CD4-positive, CD25-positive, alpha-beta regulatory T cell (primary cell): Measurements from ENCODE around the gene GABRG1. TPM values are rescaled to one million over a fixed set of nuclear protein-coding genes. Genes with fewer than 3 reads are reported as not detected.

Experiments used
- ATAC-seq, 2 donors: fragments of 150-1000 bp; cut with Tn5 transposase; one replicate each; pipeline ENCODE4 v1.10.0; 2021; ENCODE audit warnings: low read depth in 2 of 2, moderate number of reproducible peaks in 2 of 2, moderate library complexity in 1 of 2
- DNase-seq, 3 donors: peaks; one replicate each; pipeline versions ENCODE4 v3.0.0 to v3.0.0-alpha.2; 2012 to 2022; ENCODE audit warnings: mixed read lengths in 1 of 3
- H3K27ac ChIP-seq: one replicate; pipeline ENCODE4 v1.7.0; 2013; ENCODE audit warnings: mild to moderate bottlenecking, low read length; ENCODE audit not compliant: insufficient read depth, poor library complexity, severe bottlenecking
- H3K27me3 ChIP-seq: one replicate; pipeline ENCODE4 v1.7.0; 2013; ENCODE audit warnings: low read length; ENCODE audit not compliant: control insufficient read depth, insufficient read depth
- H3K36me3 ChIP-seq: one replicate; pipeline ENCODE4 v1.7.0; 2013; ENCODE audit warnings: mild to moderate bottlenecking, low read length, moderate library complexity; ENCODE audit not compliant: control insufficient read depth, insufficient read depth
- H3K4me1 ChIP-seq: 2 replicates; pipeline ENCODE4 v1.7.0; 2013; ENCODE audit warnings: mild to moderate bottlenecking, low read length; ENCODE audit not compliant: insufficient read depth, control insufficient read depth, poor library complexity, severe bottlenecking
- H3K4me3 ChIP-seq: one replicate; pipeline ENCODE4 v1.7.0; 2013; ENCODE audit warnings: low read depth, mild to moderate bottlenecking, low read length, moderate library complexity
- H3K9me3 ChIP-seq, 2 experiments: 1 replicate in 1 of 2; 2 replicates in 1 of 2; pipeline ENCODE4 v1.7.0; 2013; ENCODE audit warnings: low read length in 2 of 2, mild to moderate bottlenecking in 1 of 2, moderate library complexity in 1 of 2; ENCODE audit not compliant: control insufficient read depth in 2 of 2
- H3K27ac Mint-ChIP-seq, 3 donors: one replicate each; pipeline ENCODE4 v1.8.0; 2020 to 2022; ENCODE audit warnings: mild to moderate bottlenecking in 3 of 3, mixed read lengths in 3 of 3, moderate library complexity in 2 of 3
- H3K27me3 Mint-ChIP-seq: one replicate; pipeline ENCODE4 v1.8.0; 2022; ENCODE audit warnings: mild to moderate bottlenecking, mixed read lengths
- H3K36me3 Mint-ChIP-seq: one replicate; pipeline ENCODE4 v1.8.0; 2020; ENCODE audit warnings: mixed read lengths
- H3K4me1 Mint-ChIP-seq, 4 donors: one replicate each; pipeline ENCODE4 v1.8.0; 2020 to 2022; ENCODE audit warnings: mixed read lengths in 4 of 4, mild to moderate bottlenecking in 1 of 4
- H3K4me3 Mint-ChIP-seq, 4 donors: one replicate each; pipeline ENCODE4 v1.8.0; 2020 to 2022; ENCODE audit warnings: mild to moderate bottlenecking in 4 of 4, mixed read lengths in 4 of 4, moderate library complexity in 3 of 4
- H3K9me3 Mint-ChIP-seq, 7 donors: one replicate each; pipeline ENCODE4 v1.8.0; 2020 to 2022; ENCODE audit warnings: mixed read lengths in 7 of 7, mild to moderate bottlenecking in 3 of 7, moderate library complexity in 2 of 7
- polyA plus RNA-seq, 4 donors: library from polyadenylated mRNA; unstranded; fragments of 300-500 nt; fragmentation: Illumina TruSeq; gene quantifications; one replicate each; pipeline ENCODE4 v1.2.3, GENCODE V29; 2021
- total RNA-seq: library from RNA; stranded (reverse); gene quantifications from one replicate; pipeline ENCODE4 v1.2.3, GENCODE V29; 2022

Gene GABRG1
- not detected for total RNA-seq
- not detected for polyA plus RNA-seq

GRCh38 chr4:46123913-46124755 is at the start of gene GABRG1:
Gene GABRG1, minus strand, starts transcription at chr4:46124054. Its CDS starts 141 bp downstream, at chr4:46123913.
- Histone ChIP-seq H3K27me3 (no peaks in the 10 kb centered on the region), H3K27ac (no peak within 1 kb of the TSS), H3K9me3 (no peaks in the 10 kb centered on the region), H3K4me1 (no peaks in the 10 kb centered on the region), H3K36me3 (no peaks in the 10 kb centered on the region), H3K4me3 (no peak within 1 kb of the TSS)
- Mint-ChIP-seq H3K27ac (no peak within 1 kb of the TSS), H3K9me3 (peaks cover 2 to 10% (median 6%) of the 10 kb centered on the region in 7 donors), H3K4me3 (no peak within 1 kb of the TSS), H3K36me3 (no peaks in the 10 kb centered on the region), H3K27me3 (no peaks in the 10 kb centered on the region), H3K4me1 (no peaks in the 10 kb centered on the region)
- no peak for ATAC-seq
- DNase-seq: no peak

GRCh38 chr4:46146993-46147392 is 23.1 kb upstream of the GABRG1 start:
- DNase-seq: no peak
- no peak overlapping the region for H3K27ac Mint-ChIP-seq

GRCh38 chr4:46131498-46132057 is 7.7 kb upstream of the GABRG1 start:
- no peak overlapping the region for H3K4me3 ChIP-seq
- H3K9me3 ChIP-seq: no peaks in the 10 kb centered on the region
- Mint-ChIP-seq H3K4me1 (no peaks in the 10 kb centered on the region), H3K27ac (no peak overlapping the region), H3K36me3 (no peaks in the 10 kb centered on the region), H3K4me3 (no peak overlapping the region), H3K9me3 (peaks cover 1 to 28% (median 3%) of the 10 kb centered on the region in 7 donors), H3K27me3 (no peaks in the 10 kb centered on the region)
- H3K27ac ChIP-seq: no peak overlapping the region
- H3K27me3 ChIP-seq: no peaks in the 10 kb centered on the region
- H3K4me1 ChIP-seq: no peaks in the 10 kb centered on the region
- ATAC-seq (no peak), DNase-seq (no peak)
- H3K36me3 ChIP-seq: no peaks in the 10 kb centered on the region

More at GRCh38 chr4:46146993-46147392, 23.1 kb upstream of the GABRG1 start:
- Histone ChIP-seq H3K4me1 (no peaks in the 10 kb centered on the region), H3K27me3 (no peaks in the 10 kb centered on the region), H3K36me3 (no peaks in the 10 kb centered on the region), H3K27ac (no peak overlapping the region), H3K9me3 (peaks cover 0 to 3% of the 10 kb centered on the region in 2 experiments), H3K4me3 (no peak overlapping the region)
- no peaks in the 10 kb centered on the region for H3K36me3 Mint-ChIP-seq
- H3K9me3 Mint-ChIP-seq: peaks cover 0 to 21% (median 6%) of the 10 kb centered on the region in 7 donors
- no peak for ATAC-seq
- no peak overlapping the region for H3K4me3 Mint-ChIP-seq
- H3K4me1 Mint-ChIP-seq: no peaks in the 10 kb centered on the region
- H3K27me3 Mint-ChIP-seq: no peaks in the 10 kb centered on the region

GRCh38 chr4:46124773-46125413 is 1.0 kb upstream of the GABRG1 start:
- H3K36me3 ChIP-seq: no peaks in the 10 kb centered on the region
- no peak overlapping the region for H3K4me3 Mint-ChIP-seq
- no peak overlapping the region for H3K27ac Mint-ChIP-seq
- no peaks in the 10 kb centered on the region for H3K9me3 ChIP-seq
- ATAC-seq (no peak), DNase-seq (no peak)
- H3K27me3 ChIP-seq: no peaks in the 10 kb centered on the region
- no peaks in the 10 kb centered on the region for H3K4me1 ChIP-seq
- no peak overlapping the region for H3K27ac ChIP-seq
- no peaks in the 10 kb centered on the region for H3K4me1 Mint-ChIP-seq
- no peaks in the 10 kb centered on the region for H3K36me3 Mint-ChIP-seq
- no peaks in the 10 kb centered on the region for H3K27me3 Mint-ChIP-seq
- H3K4me3 ChIP-seq: no peak overlapping the region
- peaks cover 2 to 12% (median 5%) of the 10 kb centered on the region in 7 donors for H3K9me3 Mint-ChIP-seq

GRCh38 chr4:46081674-46082073 is 42.2 kb downstream of the GABRG1 start:
- Histone ChIP-seq H3K9me3 (no peaks in the 10 kb centered on the region), H3K27me3 (no peaks in the 10 kb centered on the region), H3K4me1 (no peaks in the 10 kb centered on the region), H3K27ac (no peak overlapping the region), H3K36me3 (no peaks in the 10 kb centered on the region), H3K4me3 (no peak overlapping the region)
- no peaks in the 10 kb centered on the region for H3K4me1 Mint-ChIP-seq
- peaks cover 0 to 17% (median 3%) of the 10 kb centered on the region in 7 donors for H3K9me3 Mint-ChIP-seq
- ATAC-seq (no peak), DNase-seq (no peak)
- H3K27me3 Mint-ChIP-seq: no peaks in the 10 kb centered on the region
- no peaks in the 10 kb centered on the region for H3K36me3 Mint-ChIP-seq
- H3K4me3 Mint-ChIP-seq: no peak overlapping the region
- H3K27ac Mint-ChIP-seq: no peak overlapping the region

GRCh38 chr4:46081248-46081647 is 42.6 kb downstream of the GABRG1 start:
- no peaks in the 10 kb centered on the region for H3K36me3 ChIP-seq
- Mint-ChIP-seq H3K4me3 (no peak overlapping the region), H3K4me1 (no peaks in the 10 kb centered on the region), H3K27me3 (no peaks in the 10 kb centered on the region), H3K27ac (no peak overlapping the region), H3K9me3 (peaks cover 0 to 17% (median 3%) of the 10 kb centered on the region in 7 donors), H3K36me3 (no peaks in the 10 kb centered on the region)
- no peak for ATAC-seq
- no peak for DNase-seq
- no peaks in the 10 kb centered on the region for H3K4me1 ChIP-seq
- no peak overlapping the region for H3K4me3 ChIP-seq
- no peaks in the 10 kb centered on the region for H3K9me3 ChIP-seq
- no peaks in the 10 kb centered on the region for H3K27me3 ChIP-seq
- no peak overlapping the region for H3K27ac ChIP-seq

GRCh38 chr4:46073778-46074177 is 50.1 kb downstream of the GABRG1 start:
- ATAC-seq (no peak), DNase-seq (no peak)
- Mint-ChIP-seq H3K36me3 (no peaks in the 10 kb centered on the region), H3K27me3 (no peaks in the 10 kb centered on the region), H3K4me3 (no peak overlapping the region), H3K27ac (no peak overlapping the region), H3K4me1 (no peaks in the 10 kb centered on the region), H3K9me3 (peaks cover 3 to 14% (median 4%) of the 10 kb centered on the region in 7 donors)
- Histone ChIP-seq H3K9me3 (no peaks in the 10 kb centered on the region), H3K36me3 (no peaks in the 10 kb centered on the region), H3K27me3 (no peaks in the 10 kb centered on the region), H3K4me3 (no peak overlapping the region), H3K4me1 (no peaks in the 10 kb centered on the region), H3K27ac (no peak overlapping the region)
